ENCODE data around the gene DHX30. TPM values are rescaled to one million over a fixed set of nuclear protein-coding genes. Genes with fewer than 3 reads are reported as not detected.

Gene DHX30
- total RNA-seq, 1 experiment from 2014 or later, result 65.1 TPM

DNA sequence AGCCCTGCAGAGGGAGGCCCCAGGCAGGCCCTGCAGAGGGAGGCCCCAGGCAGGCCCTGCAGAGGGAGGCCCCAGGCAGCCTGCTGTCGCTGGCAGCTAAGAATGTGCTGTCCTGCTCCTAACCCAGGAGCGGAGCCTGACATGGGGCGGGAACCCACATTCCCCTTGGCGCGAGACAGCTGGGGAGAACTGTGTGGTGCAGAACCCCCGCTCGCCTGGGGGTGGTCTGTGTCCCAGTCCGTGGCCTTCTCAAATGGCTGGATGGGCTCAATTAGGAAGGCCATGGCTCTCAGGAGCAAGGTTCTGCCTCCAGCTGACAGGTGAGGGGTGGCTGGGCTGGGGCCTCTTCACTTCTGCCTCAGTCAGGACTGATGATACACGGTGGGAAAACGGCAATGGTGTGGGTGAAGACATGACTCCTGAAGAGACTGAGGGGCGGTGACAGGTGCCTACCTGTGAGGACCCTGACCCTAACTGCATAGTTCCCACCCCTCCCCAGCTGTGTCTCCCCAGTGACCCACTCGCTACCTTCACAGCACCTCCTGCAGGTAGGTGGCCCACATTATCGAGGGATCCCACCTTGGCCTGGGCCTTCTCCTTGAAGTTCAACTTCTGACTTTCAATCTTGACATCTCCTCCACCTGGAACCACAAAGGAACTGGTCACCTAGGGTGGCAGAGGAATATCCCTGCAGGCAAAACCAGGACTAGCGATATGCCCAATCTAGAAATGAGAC, 52.0 kb downstream of the DHX30 start:
- H3K27ac ChIP-seq (ENCODE audit: low read length), result no peak overlapping the region
- H3K9me3 ChIP-seq (ENCODE audit: control insufficient read depth, insufficient read depth, low read depth, low read length), result no peaks in the 10 kb centered on the region
- intact Hi-C loops (cut with micrococcal nuclease; ENCODE audit: unreplicated experiment) (loop anchor here (10.0 kb wide), 1 partner anchor 300 kb away; no protein-coding TSS in a partner anchor), in situ Hi-C loops (cut with HindIII; ENCODE audit: low pct_unique_long_range_greater_than_20kb, low sequenced_read_pairs) (no loop called here)
- DNase-seq (ENCODE audit: low read depth, low spot score) (no peak), ATAC-seq (no peak)
- no peak for TF ChIP-seq POLR2AphosphoS5 (IDR thresholded peaks at IDR 0.05; ENCODE audit: low read depth, low read length)
- no peak for TF ChIP-seq SIN3A (IDR thresholded peaks at IDR 0.05; ENCODE audit: borderline replicate concordance, insufficient read depth, low read depth, low read length)
- no peak for TF ChIP-seq CTCF (IDR thresholded peaks at IDR 0.05)
- TF ChIP-seq TCF7L2 (IDR thresholded peaks at IDR 0.05; ENCODE audit: low read depth, low read length), result no peak
- no peak for TF ChIP-seq REST (IDR thresholded peaks at IDR 0.05; ENCODE audit: insufficient read depth in 1 of 2, low read depth in 2 of 2, low read length in 1 of 2)
- H3K4me3 ChIP-seq (ENCODE audit: low read depth in 2 of 2, low read length in 2 of 2), result no peak overlapping the region
- no TSS peak for BruUV-seq (replicated peaks)
- no peaks in the 10 kb centered on the region for H3K27me3 ChIP-seq (ENCODE audit: control insufficient read depth, insufficient read depth, low read length)
- H3K36me3 ChIP-seq (ENCODE audit: control insufficient read depth, insufficient read depth, low read length), result peaks cover 2% of the 10 kb centered on the region; the same call in 1 of the 2 replicates
- CTCF ChIA-PET, result no interaction called here
- POLR2A ChIA-PET, result no interaction called here
- no peaks in the 10 kb centered on the region for H3K4me1 ChIP-seq (ENCODE audit: control insufficient read depth, insufficient read depth, low read length)

DNA sequence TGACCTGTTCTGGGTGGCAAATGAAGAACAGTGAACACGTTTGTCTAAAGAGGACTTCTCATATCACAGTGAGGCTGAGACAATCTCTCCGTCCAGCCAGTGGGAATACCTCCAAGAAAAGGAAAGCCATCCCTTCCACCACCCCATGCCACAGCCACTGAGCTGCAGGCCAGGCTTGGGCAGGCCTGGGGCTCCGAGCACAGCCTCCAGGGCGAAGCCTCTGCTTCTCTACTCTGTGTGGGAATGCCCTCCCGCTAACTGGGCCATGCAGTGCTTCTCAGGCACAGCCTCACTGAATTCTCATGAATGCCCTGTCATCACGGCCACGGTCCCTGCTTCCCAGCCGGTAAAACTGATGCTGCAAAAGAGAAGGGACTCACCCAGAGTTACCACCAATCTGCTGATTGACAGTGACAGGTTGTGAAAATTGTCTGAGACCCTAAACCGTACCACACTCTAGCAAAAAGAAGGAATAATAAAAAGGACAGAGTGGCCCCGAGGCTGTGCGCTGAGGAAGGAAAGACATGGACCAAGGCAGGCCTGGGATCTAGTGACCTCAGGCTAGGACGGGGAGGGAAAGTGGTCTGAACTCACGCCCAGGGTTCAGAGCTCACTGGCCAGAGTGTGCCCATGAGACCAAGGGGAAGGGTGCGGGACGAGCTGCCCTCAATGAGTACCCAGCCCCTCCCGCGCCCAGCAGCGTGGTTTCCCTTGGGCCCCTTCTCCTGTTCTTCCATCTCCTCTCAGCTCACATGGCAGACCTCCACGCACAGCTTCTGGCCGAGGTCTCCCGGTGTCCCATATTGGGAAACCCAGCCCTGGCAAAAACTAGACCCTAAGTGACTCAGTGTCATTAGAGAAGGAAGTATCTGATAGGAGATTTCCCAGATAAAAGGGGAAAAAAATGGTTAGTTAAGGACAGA, 52.8 kb downstream of the DHX30 start:
- H3K4me3 ChIP-seq (ENCODE audit: low read depth in 2 of 2, low read length in 2 of 2), result no peak overlapping the region
- no peak for ATAC-seq
- no TSS peak for BruUV-seq (replicated peaks)
- in situ Hi-C loops (cut with HindIII; ENCODE audit: low pct_unique_long_range_greater_than_20kb, low sequenced_read_pairs), result no loop called here
- no peak for TF ChIP-seq SIN3A (IDR thresholded peaks at IDR 0.05; ENCODE audit: borderline replicate concordance, insufficient read depth, low read depth, low read length)
- no peak for TF ChIP-seq REST (IDR thresholded peaks at IDR 0.05; ENCODE audit: insufficient read depth in 1 of 2, low read depth in 2 of 2, low read length in 1 of 2)
- TF ChIP-seq CTCF (IDR thresholded peaks at IDR 0.05), result no peak
- no peak for TF ChIP-seq POLR2AphosphoS5 (IDR thresholded peaks at IDR 0.05; ENCODE audit: low read depth, low read length)
- TF ChIP-seq TCF7L2 (IDR thresholded peaks at IDR 0.05; ENCODE audit: low read depth, low read length), result no peak
- no peak for DNase-seq (ENCODE audit: low read depth, low spot score)
- intact Hi-C loops (cut with micrococcal nuclease; ENCODE audit: unreplicated experiment), result loop anchor here (10.0 kb wide), 1 partner anchor 299 kb away; no protein-coding TSS in a partner anchor
- ChIA-PET CTCF (no interaction called here), POLR2A (no interaction called here)
- no peaks in the 10 kb centered on the region for H3K4me1 ChIP-seq (ENCODE audit: control insufficient read depth, insufficient read depth, low read length)
- no peaks in the 10 kb centered on the region for H3K9me3 ChIP-seq (ENCODE audit: control insufficient read depth, insufficient read depth, low read depth, low read length)
- H3K36me3 ChIP-seq (ENCODE audit: control insufficient read depth, insufficient read depth, low read length), result peaks cover 2% of the 10 kb centered on the region; the same call in 1 of the 2 replicates
- H3K27ac ChIP-seq (ENCODE audit: low read length), result no peak overlapping the region
- H3K27me3 ChIP-seq (ENCODE audit: control insufficient read depth, insufficient read depth, low read length), result no peaks in the 10 kb centered on the region
